Loucy (cell line): ENCODE data around the gene APOO.

ENCODE experiments used
- EZH2phosphoT487 ChIP-seq: fragments of 200-600 bp; IDR thresholded peaks from 2 replicates; pipeline ENCODE4 v1.6.1; 2018; ENCODE audit warnings: antibody characterized with exemption, mild to moderate bottlenecking, moderate library complexity, borderline replicate concordance
- TF ChIP-seq, protein P1 (sequence below): fragments of 200-600 bp; sonication (generic); conservative IDR thresholded peaks from 2 replicates; pipeline ENCODE4 v1.5.1; 2014; ENCODE audit warnings: mild to moderate bottlenecking, antibody characterized with exemption, low read length

DNA sequence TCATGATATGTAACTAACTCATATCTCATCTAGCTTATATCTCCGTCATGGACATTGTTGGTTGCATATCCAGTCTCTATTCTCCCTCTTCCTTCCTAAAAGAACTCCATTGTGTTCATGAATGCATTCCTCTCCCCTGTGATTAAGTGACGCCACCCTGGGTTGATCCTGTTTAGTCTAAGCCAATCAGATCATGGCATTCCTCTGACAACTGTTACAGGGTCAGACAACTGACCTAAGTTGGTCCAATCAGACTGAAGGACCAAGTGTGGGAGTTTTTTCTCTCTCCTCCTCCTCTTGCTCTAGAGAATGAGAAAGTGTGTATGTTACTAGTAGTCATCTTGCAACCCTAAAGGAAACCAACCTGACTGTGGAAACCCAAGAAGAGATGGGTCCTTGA is 3.6 kb downstream of the APOO start:
- TF ChIP-seq, protein P1, sequence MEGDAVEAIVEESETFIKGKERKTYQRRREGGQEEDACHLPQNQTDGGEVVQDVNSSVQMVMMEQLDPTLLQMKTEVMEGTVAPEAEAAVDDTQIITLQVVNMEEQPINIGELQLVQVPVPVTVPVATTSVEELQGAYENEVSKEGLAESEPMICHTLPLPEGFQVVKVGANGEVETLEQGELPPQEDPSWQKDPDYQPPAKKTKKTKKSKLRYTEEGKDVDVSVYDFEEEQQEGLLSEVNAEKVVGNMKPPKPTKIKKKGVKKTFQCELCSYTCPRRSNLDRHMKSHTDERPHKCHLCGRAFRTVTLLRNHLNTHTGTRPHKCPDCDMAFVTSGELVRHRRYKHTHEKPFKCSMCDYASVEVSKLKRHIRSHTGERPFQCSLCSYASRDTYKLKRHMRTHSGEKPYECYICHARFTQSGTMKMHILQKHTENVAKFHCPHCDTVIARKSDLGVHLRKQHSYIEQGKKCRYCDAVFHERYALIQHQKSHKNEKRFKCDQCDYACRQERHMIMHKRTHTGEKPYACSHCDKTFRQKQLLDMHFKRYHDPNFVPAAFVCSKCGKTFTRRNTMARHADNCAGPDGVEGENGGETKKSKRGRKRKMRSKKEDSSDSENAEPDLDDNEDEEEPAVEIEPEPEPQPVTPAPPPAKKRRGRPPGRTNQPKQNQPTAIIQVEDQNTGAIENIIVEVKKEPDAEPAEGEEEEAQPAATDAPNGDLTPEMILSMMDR, result no peak
- no peak for TF ChIP-seq EZH2phosphoT487
